Right lobe of liver (tissue), 6 donors: Measurements from ENCODE around the gene CDH2. TPM values are rescaled to one million over a fixed set of nuclear protein-coding genes. Genes with fewer than 3 reads are reported as not detected.

Experiments
- ATAC-seq, 4 donors: fragments of 200-7000 bp; cut with Tn5 transposase; one replicate each; pipeline ENCODE4 v1.9.1; 2020; ENCODE audit warnings: mild to moderate bottlenecking in 4 of 4, moderate library complexity in 4 of 4
- DNase-seq, 3 donors: peaks; one replicate each; pipeline ENCODE4 v3.0.0-alpha.2; 2020
- H3K27ac ChIP-seq, 3 donors: fragments of 200-600 bp; one replicate each; pipeline ENCODE4 v1.8.0; 2022
- H3K27me3 ChIP-seq, 2 donors: fragments of 200-600 bp; one replicate each; pipeline ENCODE4 v1.8.0; 2022
- H3K36me3 ChIP-seq, 4 donors: fragments of 200-600 bp; sonication (generic) in 1 of 4; one replicate each; pipeline versions ENCODE4 v1.5.1 to v1.8.0; 2017 to 2022; ENCODE audit warnings: control low read depth in 1 of 4
- H3K4me1 ChIP-seq, 4 donors: fragments of 200-600 bp; sonication (generic) in 1 of 4; one replicate each; pipeline versions ENCODE4 v1.5.1 to v1.8.0; 2017 to 2022; ENCODE audit warnings: control low read depth in 1 of 4
- H3K4me3 ChIP-seq, 3 donors: fragments of 200-600 bp; one replicate each; pipeline ENCODE4 v1.8.0; 2022
- H3K9me3 ChIP-seq, 4 donors: fragments of 200-600 bp; sonication (generic) in 1 of 4; one replicate each; pipeline versions ENCODE4 v1.5.1 to v1.8.0; 2017 to 2022; ENCODE audit warnings: control low read depth in 1 of 4
- POLR2A ChIP-seq: fragments of 450-650 bp; IDR thresholded peaks from one replicate; pipeline ENCODE4 v1.6.1; 2017; ENCODE audit warnings: antibody characterized with exemption, mild to moderate bottlenecking
- WGBS: methylation state at CpG from one replicate; pipeline ENCODE4 v1.1.6; 2018; ENCODE audit warnings: low coverage, low lambda C conversion rate; ENCODE audit not compliant: insufficient coverage; ENCODE audit errors: missing lambda C conversion rate; 5-methylcytosine and 5-hydroxymethylcytosine counted together
- intact Hi-C, 2 donors: fragments of 100-400 bp; cut with DNase I; formaldehyde crosslinking; loops; one replicate each; pipeline versions ENCODE4 v1.11.2 to v1.14.1; 2022
- long read RNA-seq: library from polyadenylated mRNA; unstranded; transcript quantifications from one replicate; pipeline ENCODE4 v2.0.0, GENCODE V29; 2019
- total RNA-seq, 6 experiments: library from RNA; depleted of rRNA in 2 of 6; stranded (reverse); fragments of >200 nt in 2 of 6; fragmentation: NEBNext Ultra II Directional in 3 of 6; extraction: Animal tissue kit (Norgen Biotek cat#: 25700) in 3 of 6; gene quantifications; one replicate each; pipeline versions ENCODE4 v1.1.0 to v1.2.4, GENCODE V29; 2016 to 2023
- TF ChIP-seq, protein P1 (sequence below), 4 donors: fragments of 200-600 bp in 3 of 4; fragments of 450-650 bp in 1 of 4; IDR thresholded peaks; one replicate each; pipeline versions ENCODE4 v1.5.1 to v1.8.0; 2016 to 2022; ENCODE audit warnings: antibody characterized with exemption in 4 of 4, mild to moderate bottlenecking in 2 of 4
- donor health status: DM: no; HTN: yes; CAD: no.
- donor health status: DM: no; HTN: no; CAD: no.
- donor health status: DM: no; HTN: no; CAD: no.
- donor health status: DM: no; HTN: yes; CAD: no.
- donor health status: DM: no; HTN: yes; CAD: no.

CDH2 gene
- total RNA-seq, result 10 to 100 TPM; 32.3 to 46.8 (median 35.8) TPM
- long read RNA-seq, partial matches to known transcripts, result 2 of 2 reads
- long read RNA-seq, other reads (novel, unspliced or antisense), result 0 of 2 reads

DNA sequence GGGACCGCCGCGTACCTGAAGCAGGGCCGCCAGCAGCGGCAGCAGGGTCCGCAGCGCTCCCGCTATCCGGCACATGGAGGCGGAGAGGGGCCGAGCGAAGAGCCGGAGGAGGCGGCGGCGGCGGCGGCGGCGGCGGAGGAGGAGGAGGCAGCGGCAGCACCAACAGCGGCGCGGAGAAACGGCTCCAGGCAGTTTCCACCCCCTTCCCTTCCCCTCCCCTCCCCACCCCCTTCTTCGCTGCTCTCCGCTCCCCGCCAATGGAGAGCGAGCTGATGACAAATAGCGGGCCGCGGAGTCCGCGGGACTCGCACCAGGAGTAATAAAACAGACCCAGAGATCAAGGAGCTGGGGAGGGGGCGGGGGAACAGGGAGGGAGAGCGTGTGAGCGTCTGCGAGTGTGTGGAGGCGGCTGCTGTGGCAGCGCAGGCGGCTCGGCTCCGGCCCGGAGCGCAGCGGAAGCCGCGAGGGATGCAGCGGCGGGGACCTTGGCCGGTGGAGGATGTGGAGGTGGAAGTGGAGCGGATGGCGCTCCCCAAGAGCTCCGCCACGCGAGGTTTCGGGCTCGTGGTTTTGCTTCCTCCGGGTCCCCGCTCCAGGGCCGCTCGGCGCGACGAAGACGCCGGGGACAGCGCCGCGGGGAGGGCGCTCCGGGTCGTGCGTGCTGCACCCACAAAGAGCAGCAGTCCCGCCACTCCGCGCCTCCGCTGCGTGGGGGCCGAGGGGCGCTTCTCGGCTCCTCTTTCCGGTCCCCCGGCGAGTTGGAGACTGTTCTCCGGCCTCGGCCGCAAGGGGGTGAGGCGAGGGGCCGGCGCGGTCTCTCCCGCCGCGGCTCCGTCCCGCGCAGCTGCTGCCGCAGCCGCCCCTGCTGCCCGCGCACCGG, at the start of gene CDH2:
CDH2 (minus strand) TSS at position 183 of the 880 bp plus-strand sequence; CDS start at position 75, 108 bp downstream.
- WGBS, result 0% methylated on average over 18 of the region's 105 CpGs
- peak within 1 kb of the TSS; percentile 74 to 83 (median 82) for H3K27ac ChIP-seq
- TF ChIP-seq, protein P1, sequence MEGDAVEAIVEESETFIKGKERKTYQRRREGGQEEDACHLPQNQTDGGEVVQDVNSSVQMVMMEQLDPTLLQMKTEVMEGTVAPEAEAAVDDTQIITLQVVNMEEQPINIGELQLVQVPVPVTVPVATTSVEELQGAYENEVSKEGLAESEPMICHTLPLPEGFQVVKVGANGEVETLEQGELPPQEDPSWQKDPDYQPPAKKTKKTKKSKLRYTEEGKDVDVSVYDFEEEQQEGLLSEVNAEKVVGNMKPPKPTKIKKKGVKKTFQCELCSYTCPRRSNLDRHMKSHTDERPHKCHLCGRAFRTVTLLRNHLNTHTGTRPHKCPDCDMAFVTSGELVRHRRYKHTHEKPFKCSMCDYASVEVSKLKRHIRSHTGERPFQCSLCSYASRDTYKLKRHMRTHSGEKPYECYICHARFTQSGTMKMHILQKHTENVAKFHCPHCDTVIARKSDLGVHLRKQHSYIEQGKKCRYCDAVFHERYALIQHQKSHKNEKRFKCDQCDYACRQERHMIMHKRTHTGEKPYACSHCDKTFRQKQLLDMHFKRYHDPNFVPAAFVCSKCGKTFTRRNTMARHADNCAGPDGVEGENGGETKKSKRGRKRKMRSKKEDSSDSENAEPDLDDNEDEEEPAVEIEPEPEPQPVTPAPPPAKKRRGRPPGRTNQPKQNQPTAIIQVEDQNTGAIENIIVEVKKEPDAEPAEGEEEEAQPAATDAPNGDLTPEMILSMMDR (IDR thresholded peaks at IDR 0.05), result peak in 2 of 4 donors; percentile 19 to 26
- peak; percentile 51 for TF ChIP-seq POLR2A
- DNase-seq (peak; percentile 83 to 85 (median 85)), ATAC-seq (peak; percentile 66 to 81 (median 74))
- H3K27me3 ChIP-seq, result no peaks in the 10 kb centered on the region
- H3K4me1 ChIP-seq, result peaks cover 0 to 21% (median 6%) of the 10 kb centered on the region in 4 donors
- intact Hi-C loops, result loop anchor here in 1 of 2 donors (10.0 kb wide), 1 partner anchor 162 kb away; no protein-coding TSS in a partner anchor
- H3K9me3 ChIP-seq, result no peaks in the 10 kb centered on the region
- no peaks in the 10 kb centered on the region for H3K36me3 ChIP-seq
- H3K4me3 ChIP-seq, result peak within 1 kb of the TSS; percentile 74 to 85 (median 81)

DNA sequence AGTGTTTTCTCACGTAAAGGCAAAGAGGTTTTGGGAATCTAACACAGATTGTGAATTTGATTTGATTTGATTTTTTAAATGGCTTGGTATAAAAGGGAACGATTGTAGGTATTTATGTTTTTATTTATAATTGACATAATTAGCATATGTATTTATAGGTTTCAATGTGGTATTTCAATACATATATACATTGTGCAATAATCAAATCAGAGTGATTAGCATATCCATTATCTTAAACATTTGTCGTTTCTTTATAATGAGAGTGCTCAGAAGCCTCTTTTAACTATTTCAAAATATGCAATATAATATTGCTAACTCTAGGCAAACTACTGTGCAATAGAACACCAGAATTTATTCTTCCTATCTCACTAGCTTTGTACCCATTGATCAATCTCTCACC, 35.1 kb upstream of the CDH2 start:
- TF ChIP-seq POLR2A, result no peak
- TF ChIP-seq, protein P1 (IDR thresholded peaks at IDR 0.05), result no peak
- DNase-seq, result no peak
- ATAC-seq, result no peak
- Histone ChIP-seq H3K27ac (no peak overlapping the region), H3K36me3 (no peaks in the 10 kb centered on the region), H3K4me3 (no peak overlapping the region), H3K9me3 (no peaks in the 10 kb centered on the region), H3K4me1 (no peaks in the 10 kb centered on the region), H3K27me3 (no peaks in the 10 kb centered on the region)
- 69% methylated on average over 3 of the region's 3 CpGs for WGBS
- intact Hi-C loops, result no loop called here

DNA sequence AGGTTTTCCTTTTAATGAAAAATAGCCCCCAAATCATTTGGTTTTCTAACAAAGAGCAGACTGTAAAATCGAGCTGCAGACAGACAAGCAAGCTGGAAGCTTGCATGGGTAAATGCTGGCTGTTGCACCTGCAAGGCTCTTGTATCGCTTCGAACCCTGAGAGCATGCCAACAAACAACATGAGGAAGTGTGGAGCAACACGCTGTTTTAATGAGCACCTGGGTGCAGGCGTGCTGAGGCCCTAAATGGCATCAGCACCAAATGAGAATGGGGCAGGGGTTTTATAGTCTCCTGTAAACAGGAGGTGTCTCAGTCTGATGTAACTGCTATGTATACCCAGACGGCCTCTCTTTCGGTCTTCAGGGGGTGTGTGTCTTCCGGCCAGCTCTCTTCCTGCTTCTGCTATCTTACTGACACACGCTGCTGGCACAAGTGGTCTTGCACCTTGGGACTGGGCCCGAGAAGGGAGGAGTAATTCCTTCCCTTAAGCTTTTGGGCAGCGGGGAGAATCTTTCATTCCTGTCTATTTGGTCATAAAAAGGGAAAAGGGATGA, 31.9 kb upstream of the CDH2 start:
- H3K4me1 ChIP-seq, result no peaks in the 10 kb centered on the region
- H3K27me3 ChIP-seq, result no peaks in the 10 kb centered on the region
- H3K9me3 ChIP-seq, result no peaks in the 10 kb centered on the region
- no peaks in the 10 kb centered on the region for H3K36me3 ChIP-seq
- TF ChIP-seq, protein P1 (IDR thresholded peaks at IDR 0.05), result no peak
- TF ChIP-seq POLR2A, result no peak
- H3K4me3 ChIP-seq, result no peak overlapping the region
- DNase-seq (no peak), ATAC-seq (no peak)
- no peak overlapping the region for H3K27ac ChIP-seq
- intact Hi-C loops, result no loop called here
- 44% methylated on average over 5 of the region's 11 CpGs for WGBS

DNA sequence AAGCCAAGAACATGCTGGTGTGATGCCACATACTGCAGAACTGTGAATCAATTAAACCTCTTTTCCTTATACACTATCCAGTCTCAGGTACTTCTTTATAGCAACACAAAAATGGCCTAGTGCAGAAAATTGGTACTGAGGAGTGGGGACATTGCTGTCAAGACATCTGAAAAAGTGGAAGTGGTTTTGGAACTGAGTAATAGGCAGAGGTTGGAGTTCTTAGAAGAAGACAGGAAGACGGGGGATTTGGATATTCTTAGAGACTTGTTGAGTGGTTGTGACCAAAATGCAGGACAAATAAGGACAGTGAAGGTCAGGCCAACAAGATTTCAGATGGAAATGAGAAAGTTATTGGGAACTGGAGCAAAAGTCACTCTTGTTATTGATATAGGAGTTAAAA, 31.3 kb upstream of the CDH2 start:
- no peaks in the 10 kb centered on the region for H3K9me3 ChIP-seq
- DNase-seq (no peak), ATAC-seq (no peak)
- no peaks in the 10 kb centered on the region for H3K36me3 ChIP-seq
- H3K27ac ChIP-seq, result no peak overlapping the region
- 31% methylated on average over 1 of the region's 1 CpG for WGBS
- TF ChIP-seq, protein P1 (IDR thresholded peaks at IDR 0.05), result no peak
- TF ChIP-seq POLR2A, result no peak
- intact Hi-C loops, result no loop called here
- no peaks in the 10 kb centered on the region for H3K27me3 ChIP-seq
- no peaks in the 10 kb centered on the region for H3K4me1 ChIP-seq
- no peak overlapping the region for H3K4me3 ChIP-seq
